Measurements from ENCODE around the gene CYP24A1.
A peak's percentile ranks its signal among the peaks of the same experiment; 100 is the strongest.
"Not testable (repeated sequence)": the region's sequence is repeated elsewhere in the genome, so short reads cannot be mapped to it uniquely, and the experiment has no call there.

Gene CYP24A1

DNA sequence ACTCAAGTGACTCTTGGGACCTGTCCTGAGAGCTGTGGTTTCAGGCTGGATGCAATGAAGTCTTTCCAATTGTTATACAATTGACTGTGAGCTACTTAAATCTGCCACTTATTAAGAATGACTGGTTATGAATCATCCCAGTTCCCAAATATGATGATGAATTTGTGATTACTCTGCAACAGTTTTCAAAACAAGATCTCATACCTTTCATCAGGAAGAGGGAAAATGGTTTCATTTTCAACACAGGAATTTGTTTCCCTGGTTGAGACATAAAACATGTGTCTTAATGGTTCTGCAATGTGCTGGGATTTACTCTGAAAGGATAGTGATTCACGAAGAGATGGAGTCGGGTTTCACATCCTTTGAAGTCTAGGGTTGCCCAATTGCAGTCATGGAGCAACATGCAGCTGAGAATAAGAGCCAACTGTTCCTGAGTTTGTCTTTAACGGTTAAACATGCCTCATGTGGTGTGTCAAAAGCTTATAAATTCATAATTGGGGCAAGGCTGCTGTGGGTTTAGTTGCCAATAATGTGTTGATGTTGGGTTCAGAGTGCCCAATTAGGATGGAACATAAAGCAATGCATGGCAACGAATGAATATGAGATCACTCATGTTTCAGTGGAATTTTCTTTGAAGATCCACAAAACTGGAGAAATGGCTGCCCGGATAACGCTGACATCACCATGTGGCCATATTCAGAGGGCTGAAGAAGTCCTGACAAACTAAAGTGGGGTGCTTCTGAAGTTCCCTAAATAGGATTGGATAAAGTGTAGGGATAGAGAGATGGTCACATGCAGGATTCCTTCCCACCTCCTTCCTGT, 41.0 kb downstream of the CYP24A1 start:
- DNase-seq: peak; percentile 70 to 85

DNA sequence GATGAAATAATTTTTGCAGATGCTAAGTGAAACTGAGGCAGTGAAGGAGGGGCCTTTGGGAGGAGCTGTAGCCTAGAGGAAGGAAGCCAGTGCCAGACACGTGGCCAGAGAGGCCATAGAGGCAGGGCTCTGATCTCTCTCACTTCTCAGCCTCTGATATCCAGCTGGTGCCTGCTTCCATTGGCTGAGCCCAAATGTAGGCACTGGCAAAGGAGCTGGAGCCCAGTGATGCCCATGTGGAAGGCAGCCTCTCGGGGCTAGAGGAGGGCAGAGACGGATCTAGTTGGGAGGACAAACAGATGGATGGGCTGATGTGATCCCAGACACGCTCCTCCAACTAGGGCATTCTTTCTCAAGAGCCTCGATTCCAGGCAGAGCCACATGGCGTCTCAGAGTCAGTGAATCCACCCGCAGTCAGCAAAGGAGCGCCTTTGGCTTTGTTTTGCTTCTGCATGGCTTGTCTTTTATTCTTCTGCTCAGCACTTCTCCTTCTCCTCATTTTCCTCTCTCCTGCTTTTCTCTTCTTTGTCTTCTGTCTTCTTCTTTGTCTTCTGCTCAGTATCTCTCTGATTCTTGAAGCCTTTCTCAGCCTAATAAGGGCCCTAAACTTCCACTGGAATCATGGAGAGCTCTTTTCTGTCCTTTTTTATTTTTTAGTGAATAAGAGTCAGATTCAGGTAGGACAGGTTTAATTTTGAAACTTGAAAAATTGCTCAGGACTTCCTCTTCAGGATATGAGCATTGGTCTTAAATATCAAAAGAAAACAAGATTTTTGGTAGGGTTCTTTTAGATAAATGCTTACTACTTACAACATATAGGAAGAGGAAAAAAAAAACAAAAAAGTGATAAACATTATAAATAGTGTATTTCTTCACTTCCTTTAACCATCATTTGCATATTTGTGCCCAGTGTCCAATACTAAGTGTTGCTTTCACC, 41.8 kb downstream of the CYP24A1 start:
- no peak for DNase-seq

- DNase-seq: not testable (repeated sequence)
These were observed 42.7 kb downstream of the CYP24A1 start for GRCh38 chr20:54131125-54131524.

GRCh38 chr20:54129350-54129749, 44.4 kb downstream of the CYP24A1 start:
- DNase-seq: no peak

GRCh38 chr20:54127855-54128574, 45.8 kb downstream of the CYP24A1 start:
- DNase-seq: no peak

- no peak for DNase-seq
These were observed 46.8 kb downstream of the CYP24A1 start for GRCh38 chr20:54126806-54127655.

DNA sequence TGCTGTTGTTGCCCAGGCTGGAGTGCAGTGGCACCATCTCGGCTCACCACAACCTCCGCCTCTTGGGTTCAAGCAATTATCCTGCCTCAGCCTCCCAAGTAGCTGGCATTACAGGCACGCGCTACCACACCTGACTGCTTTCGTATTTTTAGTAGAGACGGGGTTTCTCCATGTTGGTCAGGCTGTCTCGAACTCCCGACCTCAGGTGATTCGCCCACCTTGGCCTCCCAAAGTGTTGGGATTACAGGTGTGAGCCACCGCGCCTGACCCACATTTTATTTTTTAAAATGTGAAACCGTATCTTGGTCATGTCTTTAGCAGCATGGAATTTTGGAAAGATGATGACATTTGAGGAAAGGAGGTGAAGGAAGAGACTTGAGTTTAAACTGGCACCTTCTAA, 47.5 kb downstream of the CYP24A1 start:
- DNase-seq: not testable (repeated sequence)

DNA sequence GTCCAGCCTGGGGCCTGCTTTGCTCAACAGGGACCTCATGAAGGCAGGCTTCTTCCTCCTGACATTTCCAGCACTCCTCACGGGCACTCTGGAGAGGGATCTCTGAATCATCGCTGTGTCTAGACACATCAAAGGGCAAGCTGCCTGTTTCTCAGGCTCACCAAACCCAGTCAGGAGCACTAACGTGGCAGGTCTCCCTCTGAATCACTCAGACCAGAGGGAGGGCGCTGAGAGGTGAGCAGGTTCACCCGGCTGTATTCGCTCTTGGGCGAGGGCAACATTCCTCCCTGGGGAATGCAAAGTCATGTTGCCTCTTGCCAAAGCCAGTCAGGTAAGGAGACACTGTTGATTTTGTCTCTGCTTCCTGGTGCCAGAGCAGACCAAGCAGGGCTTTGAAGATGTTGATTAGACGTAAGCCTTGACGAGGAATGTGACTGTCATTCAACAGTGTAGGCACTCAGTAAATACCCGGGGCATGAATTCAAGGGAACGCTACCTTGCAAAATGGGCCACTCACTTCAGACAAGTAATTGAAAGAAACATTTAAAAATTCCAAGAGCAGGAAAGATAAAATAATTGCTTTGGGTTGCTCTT, 50.1 kb downstream of the CYP24A1 start:
- peak in 1 of 2 experiments; percentile 25 for DNase-seq

GRCh38 chr20:54122681-54123586, 50.9 kb downstream of the CYP24A1 start:
- no peak for DNase-seq

GRCh38 chr20:54122189-54122588, 51.6 kb downstream of the CYP24A1 start:
- DNase-seq: no peak

DNA sequence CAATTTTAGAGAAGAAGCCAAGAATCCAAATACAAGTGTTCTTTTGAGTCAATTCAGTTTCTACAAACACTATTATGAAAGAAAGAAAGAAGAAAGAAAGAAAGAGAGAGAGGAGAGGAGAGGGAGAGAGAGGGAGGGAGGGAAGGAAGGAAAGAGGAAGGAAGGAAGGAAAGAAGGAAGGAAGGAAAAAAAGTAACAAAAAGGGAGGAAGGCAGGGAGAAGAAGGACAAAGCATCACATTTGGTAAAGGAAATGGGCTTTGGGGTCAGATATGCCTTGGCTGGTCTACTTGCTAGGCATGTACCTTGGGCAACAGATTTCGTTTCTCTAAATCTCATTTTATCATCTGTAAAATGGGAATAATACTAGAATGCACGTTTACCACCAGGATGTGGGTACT, 54.0 kb downstream of the CYP24A1 start:
- DNase-seq: no peak

DNA sequence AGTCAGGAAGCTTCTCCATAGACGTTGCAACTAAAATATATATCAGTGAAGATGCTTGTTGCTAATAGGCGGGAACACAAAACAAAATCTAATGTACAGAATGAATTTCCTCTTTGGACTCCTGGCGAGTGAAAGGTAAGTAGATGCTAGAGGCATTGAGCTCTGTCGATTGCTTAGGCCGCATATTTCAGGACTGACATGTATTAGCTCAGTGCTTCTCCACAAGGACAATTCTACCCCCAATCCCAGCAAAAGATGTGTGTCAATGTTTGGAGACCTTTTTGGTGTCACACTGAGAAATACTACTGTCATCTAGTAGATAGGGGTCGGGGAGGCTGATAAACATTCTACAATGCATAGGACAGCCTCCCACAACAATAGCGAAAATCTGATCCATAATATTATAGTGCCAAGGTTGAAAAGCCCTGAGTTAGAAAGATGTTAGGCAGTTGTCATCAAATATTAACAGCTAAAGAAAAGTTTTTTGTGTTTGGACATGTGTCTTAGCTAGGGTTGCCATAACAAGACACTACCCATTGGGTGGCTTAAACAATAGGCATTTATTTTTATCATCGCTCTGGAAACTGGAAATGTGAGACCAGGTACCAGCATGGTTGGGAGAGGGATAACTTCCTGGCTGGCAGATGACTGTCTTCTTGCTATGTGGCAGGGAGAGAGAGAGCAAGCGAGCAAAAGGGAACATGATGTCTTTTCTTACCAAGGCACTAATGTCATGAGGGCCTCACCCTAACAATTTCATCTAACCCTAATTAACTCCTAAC, 55.4 kb downstream of the CYP24A1 start:
- no peak for DNase-seq

- DNase-seq: no peak
These were observed 57.1 kb downstream of the CYP24A1 start for GRCh38 chr20:54116550-54117235.

- DNase-seq: no peak
These were observed 58.5 kb downstream of the CYP24A1 start for GRCh38 chr20:54115172-54115854.

- DNase-seq: no peak
These were observed 59.7 kb downstream of the CYP24A1 start for GRCh38 chr20:54114109-54114508.

DNA sequence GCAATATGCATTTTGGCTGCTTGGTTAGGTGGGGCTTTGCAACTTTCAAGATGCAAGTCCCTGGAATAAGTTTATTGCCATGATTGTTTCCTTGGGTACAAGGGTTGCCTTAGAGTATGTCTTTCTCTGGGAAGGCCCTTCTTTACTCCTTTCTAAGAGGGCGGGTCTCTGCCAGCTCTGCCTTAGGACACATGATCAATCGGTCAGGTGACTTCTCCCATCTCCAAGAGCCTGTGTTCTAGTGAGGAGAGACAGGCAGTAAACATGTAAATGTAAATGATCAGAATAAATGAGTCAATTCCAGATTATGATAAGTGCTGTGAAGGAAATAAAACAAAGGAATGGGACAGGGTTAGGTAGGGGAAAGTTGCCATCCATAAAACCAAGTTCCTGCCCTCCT, 60.2 kb downstream of the CYP24A1 start:
- no peak for DNase-seq

DNA sequence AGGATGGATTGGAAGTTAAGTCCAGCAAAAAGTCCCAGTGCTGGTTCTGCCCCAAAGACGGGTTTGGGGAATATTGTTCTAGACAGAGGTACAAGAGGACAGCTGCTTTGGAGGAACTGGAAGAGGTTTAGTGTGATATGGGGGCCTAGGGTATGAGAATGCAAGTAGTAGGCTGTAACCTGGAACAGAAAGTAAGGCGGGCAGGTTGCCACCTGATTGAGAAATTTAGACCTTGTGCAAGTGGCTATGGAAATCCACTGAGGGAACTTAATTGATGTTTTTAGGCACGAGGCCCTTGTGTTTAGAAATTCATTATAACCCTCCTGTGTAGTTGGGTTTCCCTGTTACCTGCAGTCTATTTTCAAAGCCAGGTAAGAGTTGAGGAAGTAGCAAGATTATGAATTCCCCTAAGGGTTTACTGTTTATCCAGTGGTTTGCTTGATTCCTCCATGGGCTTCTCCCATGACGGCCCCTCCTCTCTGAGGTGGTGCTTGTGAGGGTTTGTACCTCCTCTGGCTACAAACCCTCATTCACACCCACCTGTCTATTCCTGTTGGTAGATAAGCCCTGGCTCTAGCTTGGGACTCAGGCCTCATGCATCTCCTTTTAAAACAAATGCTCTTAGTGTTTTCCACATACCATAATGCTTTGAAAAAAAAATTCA, 61.4 kb downstream of the CYP24A1 start:
- DNase-seq: no peak

DNA sequence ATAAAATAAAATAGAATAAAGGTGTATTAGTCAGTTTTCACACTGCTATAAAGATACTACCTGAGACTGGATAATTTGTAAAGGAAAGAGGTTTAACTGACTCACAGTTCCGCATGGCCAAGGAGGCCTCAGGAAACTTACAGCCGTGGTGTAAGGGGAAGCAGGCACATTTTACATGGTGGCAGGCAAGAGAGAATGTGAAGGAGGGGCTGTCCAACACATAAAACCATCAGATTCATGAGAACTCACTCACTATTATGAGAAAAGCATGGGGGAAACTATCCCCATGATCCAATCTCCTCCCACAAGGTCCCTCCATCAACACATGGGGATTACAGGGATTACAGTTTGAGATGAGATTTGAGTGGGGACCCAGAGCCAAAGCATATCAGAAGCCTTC, 62.3 kb downstream of the CYP24A1 start:
- no peak for DNase-seq
